GM08714 (cell line): ENCODE data around the gene PEX14.

Experiments used
- H3K4me3 ChIP-seq: fragments of 200-500 bp; sonication (Bioruptor generic); 2 replicates; pipeline ENCODE4 v1.5.1; 2014; ENCODE audit warnings: mild to moderate bottlenecking, low read length, inconsistent platforms
- ZNF274 ChIP-seq: IDR thresholded peaks from 2 replicates; pipeline ENCODE4 v1.6.1; 2012; ENCODE audit warnings: mild to moderate bottlenecking, low read depth, low read length

The PEX14 gene

GRCh38 chr1:10589074-10589473 is 114.3 kb downstream of the PEX14 start:
- no peak for TF ChIP-seq ZNF274
- H3K4me3 ChIP-seq = no peak overlapping the region

GRCh38 chr1:10591010-10591409 is 116.3 kb downstream of the PEX14 start:
- TF ChIP-seq ZNF274 = no peak
- H3K4me3 ChIP-seq = no peak overlapping the region

GRCh38 chr1:10592373-10592772 is 117.6 kb downstream of the PEX14 start:
- no peak for TF ChIP-seq ZNF274
- H3K4me3 ChIP-seq = no peak overlapping the region

GRCh38 chr1:10593750-10594149 is 119.0 kb downstream of the PEX14 start:
- no peak overlapping the region for H3K4me3 ChIP-seq
- no peak for TF ChIP-seq ZNF274

DNA sequence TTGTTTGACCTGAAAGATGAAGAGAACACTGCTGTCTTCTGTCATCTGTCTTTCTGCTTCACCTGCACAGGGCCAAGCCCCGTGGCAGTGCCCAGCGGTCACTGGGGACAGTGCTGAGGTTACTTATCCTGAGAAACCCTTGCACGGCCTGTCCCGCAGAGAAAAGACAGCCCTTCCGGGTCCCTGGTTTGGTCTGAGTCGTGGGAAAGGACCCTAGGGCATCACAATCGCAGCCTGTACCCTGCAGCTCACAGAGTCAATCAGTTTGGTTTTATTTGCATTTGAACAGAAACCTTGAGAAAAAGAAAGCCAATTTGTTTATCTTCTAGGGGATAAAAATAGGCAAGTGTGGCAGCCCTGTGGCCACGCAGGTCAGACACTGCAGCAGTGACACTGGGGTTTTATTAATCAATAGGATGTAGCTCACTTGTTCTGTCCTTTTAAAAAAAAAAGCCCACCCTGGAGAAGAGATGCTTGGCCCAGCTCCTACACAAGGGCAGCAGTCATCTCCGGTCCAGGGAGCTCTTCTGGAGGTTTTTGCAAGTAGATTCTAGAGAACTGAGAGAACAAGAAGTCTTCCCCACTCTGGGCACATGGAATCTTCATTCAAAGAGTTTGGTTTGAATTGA is 120.0 kb downstream of the PEX14 start:
- no peak overlapping the region for H3K4me3 ChIP-seq
- no peak for TF ChIP-seq ZNF274

GRCh38 chr1:10596780-10597179 is 122.0 kb downstream of the PEX14 start:
- H3K4me3 ChIP-seq = no peak overlapping the region
- no peak for TF ChIP-seq ZNF274

GRCh38 chr1:10597492-10598388 is 123.0 kb downstream of the PEX14 start:
- H3K4me3 ChIP-seq = no peak overlapping the region
- no peak for TF ChIP-seq ZNF274

DNA sequence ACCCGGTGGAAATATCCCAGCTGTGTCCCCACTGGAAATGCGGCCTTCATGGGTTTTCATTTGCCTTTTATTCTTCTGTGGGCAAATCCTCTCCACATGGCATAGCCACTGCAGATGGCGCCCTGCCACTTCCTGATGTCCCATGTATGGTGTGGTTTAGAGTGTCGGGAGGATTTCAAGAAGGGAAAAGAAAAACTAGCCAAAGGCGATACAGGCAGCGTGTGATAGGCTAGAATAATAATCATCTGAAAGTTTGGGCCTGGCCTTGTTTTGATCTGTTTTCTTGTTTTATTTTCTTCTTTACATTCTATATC is 123.6 kb downstream of the PEX14 start:
- H3K4me3 ChIP-seq = no peak overlapping the region
- TF ChIP-seq ZNF274 = no peak

- no peak overlapping the region for H3K4me3 ChIP-seq
- TF ChIP-seq ZNF274 = no peak
Measured at GRCh38 chr1:10599194-10599861, 124.6 kb downstream of the PEX14 start.

DNA sequence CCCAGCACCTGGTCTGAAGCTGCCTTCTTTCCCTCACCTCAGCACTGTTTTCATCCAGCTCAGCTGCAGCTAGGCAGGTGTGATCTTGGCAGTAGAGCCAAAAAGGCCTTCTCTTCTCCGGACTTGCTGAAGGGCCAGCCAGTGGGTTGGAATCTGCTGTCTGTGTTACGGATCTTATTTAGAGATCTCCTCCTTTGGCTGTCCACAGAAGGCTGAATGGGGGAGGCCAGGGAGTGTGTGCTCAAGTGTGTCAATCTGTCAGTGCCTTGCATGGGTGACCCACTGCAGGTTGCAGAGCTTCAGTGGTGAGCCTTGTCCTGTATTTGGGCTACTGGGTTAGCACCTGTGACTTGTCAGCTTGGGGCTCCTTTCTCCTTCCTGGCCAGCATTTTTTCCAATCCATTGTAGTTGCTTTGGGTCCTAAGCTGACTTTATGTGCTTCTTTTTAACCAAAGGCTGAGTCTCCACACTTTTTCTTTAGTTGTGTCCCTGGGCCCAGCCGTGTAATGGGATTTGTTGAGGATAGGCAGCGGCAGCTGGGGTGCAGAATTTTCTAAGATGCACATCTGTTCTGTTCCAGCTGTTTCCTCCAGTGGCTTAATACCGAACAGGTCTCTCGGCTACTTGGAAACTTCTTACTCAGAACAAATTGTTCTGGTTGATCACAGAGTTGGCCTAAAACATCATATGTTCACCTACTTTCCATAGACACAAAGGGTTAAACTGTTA is 126.8 kb downstream of the PEX14 start:
- H3K4me3 ChIP-seq = no peak overlapping the region
- TF ChIP-seq ZNF274 = no peak

DNA sequence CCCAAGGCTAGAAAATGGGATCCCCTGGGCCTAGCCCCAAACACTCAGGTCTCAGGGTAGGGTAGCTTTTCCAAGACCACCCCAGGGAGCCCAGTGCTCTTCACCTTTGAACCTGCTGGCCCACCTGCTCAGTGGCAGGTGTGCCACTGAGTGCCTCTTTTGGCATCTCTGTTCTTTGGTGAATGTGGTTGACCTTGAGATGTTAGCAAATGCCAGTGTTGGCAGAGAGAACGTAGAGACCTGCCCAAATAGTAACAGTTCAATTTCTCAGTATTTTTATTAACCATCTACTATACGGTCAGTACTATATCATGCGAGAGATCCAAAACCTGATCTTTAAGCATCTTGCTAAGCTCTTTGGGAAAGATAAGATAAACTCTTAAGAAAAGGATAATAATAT is 128.2 kb downstream of the PEX14 start:
- no peak for TF ChIP-seq ZNF274
- H3K4me3 ChIP-seq = no peak overlapping the region

- H3K4me3 ChIP-seq = no peak overlapping the region
- TF ChIP-seq ZNF274 = no peak
Measured at GRCh38 chr1:10604966-10605365, 130.2 kb downstream of the PEX14 start.

GRCh38 chr1:10606064-10606463 is 131.3 kb downstream of the PEX14 start:
- no peak for TF ChIP-seq ZNF274
- H3K4me3 ChIP-seq = no peak overlapping the region

DNA sequence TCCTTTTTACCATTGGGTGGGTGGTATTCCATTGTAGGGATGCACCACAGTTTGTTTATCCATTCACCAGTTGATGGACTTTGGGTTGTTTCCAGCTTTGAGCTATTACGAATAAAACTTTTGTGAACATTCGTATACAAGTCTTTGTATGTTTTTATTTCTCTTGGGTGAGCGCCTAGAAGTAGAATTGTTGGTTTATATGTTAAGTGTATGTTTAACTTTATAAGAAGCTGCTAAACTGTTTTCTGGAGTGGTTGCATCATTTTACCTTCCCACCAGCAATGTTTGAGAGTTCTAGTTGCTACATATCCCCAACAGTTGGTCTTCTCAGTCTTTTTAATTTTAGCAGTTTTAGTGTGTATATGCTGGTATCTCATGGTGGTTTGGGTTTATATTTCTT is 132.5 kb downstream of the PEX14 start:
- TF ChIP-seq ZNF274 = no peak
- H3K4me3 ChIP-seq = no peak overlapping the region
